K562 (cell line): Measurements from ENCODE around the gene C3. TPM values are rescaled to one million over a fixed set of nuclear protein-coding genes. Genes with fewer than 3 reads are reported as not detected.

ENCODE experiments used
- CHD4 ChIP-seq: fragments of 200-600 bp; sonication (generic); IDR thresholded peaks from 3 replicates; pipeline ENCODE4 v1.6.1; 2012; ENCODE audit warnings: low read depth, mild to moderate bottlenecking, mixed read lengths, low read length, inconsistent platforms; ENCODE audit not compliant: insufficient read depth, insufficient replicate concordance, poor library complexity, severe bottlenecking
- FOXJ3 ChIP-seq: sonication (generic); formaldehyde crosslinking; IDR thresholded peaks from 2 replicates; pipeline ENCODE4 v1.4.0; 2020; ENCODE audit warnings: mild to moderate bottlenecking, missing genetic modification reagents
- FOXM1 ChIP-seq, 2 experiments: fragments of 450-650 bp in 1 of 2; sonication (generic) in 1 of 2; formaldehyde crosslinking in 1 of 2; IDR thresholded peaks; 2 replicates each; pipeline versions ENCODE4 v1.6.1 to v1.9.0; 2017 to 2022; ENCODE audit warnings: low read depth in 2 of 2, mild to moderate bottlenecking in 2 of 2, missing genetic modification reagents in 1 of 2, moderate library complexity in 1 of 2
- HDGF ChIP-seq: fragments of 450-650 bp; IDR thresholded peaks from 2 replicates; pipeline ENCODE4 v1.6.1; 2016
- HMG20B ChIP-seq: fragments of 250-450 bp; sonication (Bioruptor Pico); IDR thresholded peaks from 2 replicates; pipeline ENCODE4 v1.5.0; 2021; ENCODE audit warnings: mild to moderate bottlenecking
- JUND ChIP-seq, 2 experiments: IDR thresholded peaks; 2 replicates in 1 of 2; 3 replicates in 1 of 2; pipeline ENCODE4 v1.6.1; 2011; ENCODE audit warnings: borderline replicate concordance in 2 of 2, low read depth in 2 of 2, low read length in 2 of 2, improper control_type of control experiment in 1 of 2, missing biosample characterization in 1 of 2, missing genetic modification characterization in 1 of 2, missing genetic modification reagents in 1 of 2
- KAT8 ChIP-seq: fragments of 450-650 bp; IDR thresholded peaks from 2 replicates; pipeline ENCODE4 v1.6.1; 2016; ENCODE audit warnings: low read depth, mild to moderate bottlenecking
- KLF1 ChIP-seq: fragments of 450-650 bp; IDR thresholded peaks from 2 replicates; pipeline ENCODE4 v1.6.1; 2016; ENCODE audit warnings: missing genetic modification characterization, missing compliant biosample characterization
- MAFK ChIP-seq: IDR thresholded peaks from 2 replicates; pipeline ENCODE4 v1.6.1; 2011; ENCODE audit warnings: low read length, improper control_type of control experiment
- MXD1 ChIP-seq: fragments of 250-450 bp; sonication (Bioruptor Pico); IDR thresholded peaks from 2 replicates; pipeline ENCODE4 v1.8.0; 2021; ENCODE audit warnings: borderline replicate concordance, mild to moderate bottlenecking, moderate library complexity; ENCODE audit not compliant: poor library complexity, severe bottlenecking
- POLR2AphosphoS5 ChIP-seq: IDR thresholded peaks from 2 replicates; pipeline ENCODE4 v1.6.1; 2011; ENCODE audit warnings: mild to moderate bottlenecking, low read depth, low read length, moderate library complexity; ENCODE audit not compliant: control insufficient read depth, insufficient read depth
- POLR2H ChIP-seq: IDR thresholded peaks from 2 replicates; pipeline ENCODE4 v1.6.1; 2016; ENCODE audit warnings: missing genetic modification characterization, low read depth, mild to moderate bottlenecking, control low read depth, missing compliant biosample characterization, moderate library complexity
- RAD51 ChIP-seq: fragments of 450-650 bp; IDR thresholded peaks from 2 replicates; pipeline ENCODE4 v1.7.1; 2016; ENCODE audit warnings: low read depth, mild to moderate bottlenecking, borderline replicate concordance
- RBM25 ChIP-seq: fragments of 200-400 bp; formaldehyde crosslinking; IDR thresholded peaks from 2 replicates; pipeline ENCODE4 v1.6.1; 2018; ENCODE audit warnings: low read length, low read depth, moderate library complexity; ENCODE audit not compliant: severe bottlenecking
- SAP30 ChIP-seq: fragments of 200-600 bp; sonication (generic); IDR thresholded peaks from 2 replicates; pipeline ENCODE4 v1.6.1; 2012; ENCODE audit warnings: borderline replicate concordance, low read depth, mild to moderate bottlenecking, moderate library complexity, low read length, control low read depth, inconsistent platforms; ENCODE audit not compliant: insufficient read depth, poor library complexity, severe bottlenecking
- SMARCB1 ChIP-seq: IDR thresholded peaks from 2 replicates; pipeline ENCODE4 v1.6.1; 2011; ENCODE audit warnings: improper control_type of control experiment, low read depth; ENCODE audit not compliant: insufficient read length
- TCFL5 ChIP-seq: fragments of 250-450 bp; sonication (Bioruptor Pico); conservative IDR thresholded peaks from 2 replicates; pipeline ENCODE4 v1.6.1; 2021; ENCODE audit warnings: mild to moderate bottlenecking, moderate library complexity, matching md5 sums
- TEAD4 ChIP-seq, 2 experiments: sonication (generic) in 1 of 2; formaldehyde crosslinking in 1 of 2; IDR thresholded peaks; 2 replicates each; pipeline versions ENCODE4 v1.6.1 to v1.8.0; 2012 to 2022; ENCODE audit warnings: borderline replicate concordance in 1 of 2, inconsistent platforms in 1 of 2, low read length in 1 of 2, mild to moderate bottlenecking in 1 of 2, missing genetic modification reagents in 1 of 2
- ZKSCAN3 ChIP-seq: fragments of 250-450 bp; sonication (Bioruptor Pico); IDR thresholded peaks from 2 replicates; pipeline ENCODE4 v1.4.0; 2020
- ZNF133 ChIP-seq: fragments of 250-450 bp; sonication (Bioruptor Pico); IDR thresholded peaks from 2 replicates; pipeline ENCODE4 v1.4.0; 2020; ENCODE audit warnings: mild to moderate bottlenecking
- ZNF134 ChIP-seq: fragments of 250-450 bp; sonication (Bioruptor Pico); conservative IDR thresholded peaks from 2 replicates; pipeline ENCODE4 v1.4.0; 2020
- ZNF140 ChIP-seq: fragments of 250-450 bp; sonication (Bioruptor Pico); IDR thresholded peaks from 2 replicates; pipeline ENCODE4 v1.8.0; 2021; ENCODE audit warnings: moderate library complexity, mild to moderate bottlenecking, inconsistent platforms
- ZNF274 ChIP-seq: IDR thresholded peaks from 2 replicates; pipeline ENCODE4 v1.6.1; 2011; ENCODE audit warnings: low read depth, mild to moderate bottlenecking, low read length, moderate library complexity, borderline replicate concordance
- ZNF766 ChIP-seq: fragments of 200-800 bp; sonication (Bioruptor generic); conservative IDR thresholded peaks from 2 replicates; pipeline ENCODE4 v1.6.1; 2016; ENCODE audit warnings: missing genetic modification characterization, missing compliant biosample characterization
- polyA plus RNA-seq, 8 experiments: library from polyadenylated mRNA; depleted of rRNA in 4 of 8; stranded (reverse) in 5 of 8; unstranded in 3 of 8; fragments of >200 nt; fragmentation: Nextera tagmentation in 2 of 8; fragmentation: Illumina TruSeq in 1 of 8; extraction: Ambion mirVana in 2 of 8; extraction: Trizol in 1 of 8; gene quantifications; 2 replicates each; pipeline versions ENCODE4 v1.2.1 to v1.2.3, GENCODE V29; 2011 to 2014; ENCODE audit warnings: inconsistent platforms in 1 of 8, missing spikeins in 1 of 8
- total RNA-seq, 7 experiments: library from RNA; depleted of rRNA in 6 of 7; stranded (reverse); fragments of >200 nt in 6 of 7; fragmentation: Illumina TruSeq in 2 of 7; extraction: Trizol in 2 of 7; gene quantifications; 2 replicates each; pipeline versions ENCODE4 v1.2.1 to v1.2.3, GENCODE V29; 2011 to 2021; ENCODE audit warnings: low replicate concordance in 1 of 7
- TF ChIP-seq, protein P1 (sequence below): fragments of 450-650 bp; IDR thresholded peaks from 2 replicates; pipeline ENCODE4 v1.6.1; 2014; ENCODE audit warnings: low read depth, mild to moderate bottlenecking, moderate library complexity, borderline replicate concordance

C3 gene
- total and polyA plus RNA-seq, 9 of the 15 experiments (the other 6 are each of a cell fraction or from before 2014, with no cell fraction given): 0.59 to 10.6 (median 2.2) TPM

DNA sequence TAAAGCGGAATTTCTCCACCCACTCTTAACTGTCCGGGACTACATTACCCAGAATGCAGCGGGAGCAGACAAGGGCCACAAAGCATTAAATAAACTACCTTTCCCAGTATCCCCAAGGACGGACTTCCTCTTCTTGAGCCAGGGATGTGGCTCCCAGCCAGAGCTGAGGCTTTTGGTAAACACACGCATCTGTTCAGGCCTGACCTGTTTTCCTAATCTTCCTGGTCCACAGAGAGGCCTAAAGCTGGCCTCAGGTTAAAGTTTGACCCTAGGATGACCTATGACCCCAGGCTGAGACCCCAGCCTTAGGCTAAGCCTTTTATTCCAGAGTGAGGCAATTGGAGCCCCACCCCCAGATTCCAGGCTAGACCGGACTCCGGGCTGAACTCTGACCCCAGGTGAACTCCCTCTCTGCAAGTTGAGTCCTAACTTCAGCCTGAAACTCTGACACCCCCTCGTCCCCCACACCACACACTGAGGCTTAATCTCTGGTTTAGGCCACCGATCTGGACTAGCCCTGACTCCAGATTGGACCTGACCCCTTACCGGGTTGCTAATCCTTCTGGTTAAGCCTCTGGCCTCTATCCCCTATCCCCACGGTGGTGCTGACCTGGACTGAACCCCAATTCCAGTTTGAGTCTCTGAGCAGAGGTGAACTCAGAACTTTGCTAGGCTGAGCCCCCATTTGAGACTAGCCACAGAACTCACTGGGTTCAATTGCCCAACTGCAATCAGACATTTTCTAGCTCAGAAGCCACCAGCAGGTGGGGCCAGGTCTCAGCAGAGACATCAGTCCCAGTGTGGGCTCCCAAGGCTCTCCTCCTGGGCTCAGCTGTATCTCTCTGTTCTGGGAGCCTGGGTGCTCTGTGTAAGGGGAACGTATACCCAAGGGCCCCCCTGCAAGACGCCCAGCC, 17.7 kb upstream of the C3 start (continued):
- TF ChIP-seq MXD1 (CRISPR knock-in tag) (no peak), SAP30 (no peak), ZNF274 (no peak), ZNF133 (CRISPR knock-in tag) (no peak), CHD4 (no peak), MAFK (0 out of 2 replicates have a peak, but pooled peaks have one; percentile 0), FOXJ3 (no peak), RBM25 (no peak), POLR2AphosphoS5 (0 out of 2 replicates have a peak, but pooled peaks have one; percentile 19), KAT8 (no peak), ZNF766 (CRISPR knock-in tag) (peak; percentile 64), ZKSCAN3 (CRISPR knock-in tag) (peak; percentile 92), ZNF134 (CRISPR knock-in tag) (no peak), ZNF140 (no peak), TEAD4 (IDR thresholded peaks at IDR 0.05; ENCODE audit: low read length) (peak; percentile 68), TEAD4 (CRISPR knock-in tag; IDR thresholded peaks at IDR 0.05; ENCODE audit: borderline replicate concordance) (no peak), POLR2H (tag) (no peak), HDGF (peak; percentile 82; the same call in 1 of the 2 replicates), RAD51 (no peak), SMARCB1 (no peak), TCFL5 (CRISPR knock-in tag) (no peak), KLF1 (no peak), JUND (IDR thresholded peaks at IDR 0.05; ENCODE audit: borderline replicate concordance, low read depth, low read length) (peak; percentile 12; the same call in 1 of the 2 replicates), JUND (tag; IDR thresholded peaks at IDR 0.05; ENCODE audit: borderline replicate concordance, low read depth, low read length) (no peak; the same call in 1 of the 3 replicates), FOXM1 (IDR thresholded peaks at IDR 0.05; ENCODE audit: low read depth) (no peak), FOXM1 (CRISPR knock-in tag; IDR thresholded peaks at IDR 0.05; ENCODE audit: low read depth) (no peak), HMG20B (CRISPR knock-in tag) (no peak)
- TF ChIP-seq, protein P1, sequence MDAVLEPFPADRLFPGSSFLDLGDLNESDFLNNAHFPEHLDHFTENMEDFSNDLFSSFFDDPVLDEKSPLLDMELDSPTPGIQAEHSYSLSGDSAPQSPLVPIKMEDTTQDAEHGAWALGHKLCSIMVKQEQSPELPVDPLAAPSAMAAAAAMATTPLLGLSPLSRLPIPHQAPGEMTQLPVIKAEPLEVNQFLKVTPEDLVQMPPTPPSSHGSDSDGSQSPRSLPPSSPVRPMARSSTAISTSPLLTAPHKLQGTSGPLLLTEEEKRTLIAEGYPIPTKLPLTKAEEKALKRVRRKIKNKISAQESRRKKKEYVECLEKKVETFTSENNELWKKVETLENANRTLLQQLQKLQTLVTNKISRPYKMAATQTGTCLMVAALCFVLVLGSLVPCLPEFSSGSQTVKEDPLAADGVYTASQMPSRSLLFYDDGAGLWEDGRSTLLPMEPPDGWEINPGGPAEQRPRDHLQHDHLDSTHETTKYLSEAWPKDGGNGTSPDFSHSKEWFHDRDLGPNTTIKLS: peak; percentile 94
